Vagina (tissue), 2 donors: ENCODE measurements around the gene ZFP91. TPM values are rescaled to one million over a fixed set of nuclear protein-coding genes. Genes with fewer than 3 reads are reported as not detected.

Experiments used
- DNase-seq, 2 donors: peaks; one replicate each; pipeline ENCODE4 v3.0.0-alpha.2; 2017; ENCODE audit errors: extremely low spot score in 2 of 2
- H3K27ac ChIP-seq: fragments of 200-600 bp; sonication (generic); one replicate; pipeline ENCODE4 v1.5.1; 2019
- H3K27me3 ChIP-seq: fragments of 200-600 bp; sonication (generic); one replicate; pipeline ENCODE4 v1.5.1; 2019
- H3K36me3 ChIP-seq, 2 donors: fragments of 200-600 bp; sonication (generic); one replicate each; pipeline ENCODE4 v1.5.1; 2017 to 2019
- H3K4me1 ChIP-seq: fragments of 200-600 bp; sonication (generic); one replicate; pipeline ENCODE4 v1.5.1; 2019
- H3K4me3 ChIP-seq, 2 donors: fragments of 200-600 bp; sonication (generic); 1 replicate in 1 of 2; 2 replicates in 1 of 2; pipeline ENCODE4 v1.5.1; 2016 to 2019
- H3K9me3 ChIP-seq: fragments of 200-600 bp; sonication (generic); one replicate; pipeline ENCODE4 v1.5.1; 2019
- CTCF ChIP-seq, 3 experiments: fragments of 450-650 bp in 2 of 3; fragments of 200-600 bp in 1 of 3; sonication (generic) in 1 of 3; IDR thresholded peaks; one replicate each; pipeline ENCODE4 v1.5.1; 2017 to 2019; ENCODE audit warnings: antibody characterized with exemption in 3 of 3, mild to moderate bottlenecking in 2 of 3, moderate library complexity in 2 of 3
- POLR2A ChIP-seq, 2 donors: fragments of 450-650 bp; IDR thresholded peaks; one replicate each; pipeline ENCODE4 v1.6.1; 2017; ENCODE audit warnings: antibody characterized with exemption in 2 of 2, mild to moderate bottlenecking in 2 of 2, moderate library complexity in 2 of 2
- POLR2AphosphoS5 ChIP-seq, 2 donors: sonication (generic); formaldehyde crosslinking; IDR thresholded peaks; one replicate each; pipeline ENCODE4 v1.9.0; 2017; ENCODE audit warnings: antibody characterized with exemption in 2 of 2, mild to moderate bottlenecking in 2 of 2, low read depth in 1 of 2; ENCODE audit not compliant: insufficient read depth in 1 of 2
- intact Hi-C: fragments of 100-400 bp; cut with DNase I; formaldehyde crosslinking; loops from one replicate; pipeline ENCODE4 v1.15.1; 2023
- total RNA-seq: library from RNA; depleted of rRNA; stranded (reverse); fragments of >200 nt; gene quantifications from one replicate; pipeline ENCODE4 v1.2.3, GENCODE V29; 2016

The ZFP91 gene
- total RNA-seq, 1 donor from 2014 or later = 35.4 TPM

DNA sequence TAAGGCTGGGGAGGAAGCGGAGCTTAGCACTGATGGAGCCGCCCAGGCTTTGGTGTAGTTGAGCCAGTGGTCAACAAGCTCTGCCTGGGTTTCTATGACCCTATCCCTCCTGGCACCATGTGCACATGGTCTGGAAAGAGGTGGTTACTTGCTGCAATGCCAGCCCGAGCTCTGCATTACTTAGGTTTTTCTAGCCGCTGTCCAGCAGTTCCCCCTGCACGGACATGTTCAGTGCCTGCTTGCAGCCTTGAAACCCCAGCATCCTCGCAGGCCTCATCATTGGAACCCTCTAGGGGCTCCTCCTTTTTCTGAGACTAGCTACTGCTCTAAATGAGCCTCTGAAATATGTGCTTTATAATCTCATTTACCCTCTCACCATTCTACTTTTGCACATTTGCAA, 60.2 kb downstream of the ZFP91 start:
- Histone ChIP-seq H3K27ac (no peak overlapping the region), H3K4me3 (no peak overlapping the region), H3K4me1 (no peaks in the 10 kb centered on the region), H3K36me3 (no peaks in the 10 kb centered on the region), H3K9me3 (no peaks in the 10 kb centered on the region), H3K27me3 (no peaks in the 10 kb centered on the region)
- intact Hi-C loops = no loop called here
- no peak for DNase-seq
- TF ChIP-seq POLR2A (IDR thresholded peaks at IDR 0.05) (no peak), CTCF (IDR thresholded peaks at IDR 0.05) (no peak), POLR2AphosphoS5 (IDR thresholded peaks at IDR 0.05; ENCODE audit: insufficient read depth in 1 of 2, low read depth in 1 of 2) (no peak)

DNA sequence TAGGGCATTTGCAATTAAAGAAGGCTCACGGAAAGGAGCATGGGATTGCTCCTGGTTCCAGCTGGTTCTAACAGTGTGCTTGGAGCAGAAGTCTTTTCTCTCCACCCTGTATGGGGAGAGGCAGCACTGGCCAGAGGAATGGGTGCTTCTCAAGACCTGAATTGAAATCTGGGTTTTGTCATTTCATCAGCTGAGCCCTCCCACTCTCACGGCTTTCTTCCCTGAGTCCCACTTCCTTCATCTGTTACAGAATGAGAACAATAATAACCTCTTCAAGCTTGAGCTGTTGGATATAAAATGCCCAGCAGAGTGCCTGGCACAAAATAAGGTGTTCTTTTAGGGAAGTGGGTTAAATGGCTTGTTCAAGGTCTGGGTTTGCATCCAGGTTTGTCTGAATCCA, 60.8 kb downstream of the ZFP91 start:
- Histone ChIP-seq H3K9me3 (no peaks in the 10 kb centered on the region), H3K27ac (no peak overlapping the region), H3K4me1 (no peaks in the 10 kb centered on the region), H3K4me3 (no peak overlapping the region), H3K27me3 (no peaks in the 10 kb centered on the region), H3K36me3 (no peaks in the 10 kb centered on the region)
- DNase-seq = no peak
- intact Hi-C loops = no loop called here
- TF ChIP-seq POLR2A (IDR thresholded peaks at IDR 0.05) (no peak), CTCF (IDR thresholded peaks at IDR 0.05) (no peak), POLR2AphosphoS5 (IDR thresholded peaks at IDR 0.05; ENCODE audit: insufficient read depth in 1 of 2, low read depth in 1 of 2) (no peak)

- H3K27me3 ChIP-seq = no peaks in the 10 kb centered on the region
- H3K4me1 ChIP-seq = no peaks in the 10 kb centered on the region
- intact Hi-C loops = no loop called here
- DNase-seq = no peak
- H3K36me3 ChIP-seq = no peaks in the 10 kb centered on the region
- TF ChIP-seq POLR2A (IDR thresholded peaks at IDR 0.05) (no peak), CTCF (IDR thresholded peaks at IDR 0.05) (no peak), POLR2AphosphoS5 (IDR thresholded peaks at IDR 0.05; ENCODE audit: insufficient read depth in 1 of 2, low read depth in 1 of 2) (no peak)
- H3K9me3 ChIP-seq = no peaks in the 10 kb centered on the region
- no peak overlapping the region for H3K4me3 ChIP-seq
- no peak overlapping the region for H3K27ac ChIP-seq
Measured at GRCh38 chr11:58640386-58641023, 61.6 kb downstream of the ZFP91 start.

- no peaks in the 10 kb centered on the region for H3K36me3 ChIP-seq
- TF ChIP-seq POLR2AphosphoS5 (IDR thresholded peaks at IDR 0.05; ENCODE audit: insufficient read depth in 1 of 2, low read depth in 1 of 2) (no peak), CTCF (IDR thresholded peaks at IDR 0.05) (no peak), POLR2A (IDR thresholded peaks at IDR 0.05) (no peak)
- no peaks in the 10 kb centered on the region for H3K27me3 ChIP-seq
- no peak for DNase-seq
- H3K9me3 ChIP-seq = no peaks in the 10 kb centered on the region
- H3K4me1 ChIP-seq = no peaks in the 10 kb centered on the region
- no peak overlapping the region for H3K4me3 ChIP-seq
- no peak overlapping the region for H3K27ac ChIP-seq
- intact Hi-C loops = no loop called here
Measured at GRCh38 chr11:58641341-58641740, 62.5 kb downstream of the ZFP91 start.

DNA sequence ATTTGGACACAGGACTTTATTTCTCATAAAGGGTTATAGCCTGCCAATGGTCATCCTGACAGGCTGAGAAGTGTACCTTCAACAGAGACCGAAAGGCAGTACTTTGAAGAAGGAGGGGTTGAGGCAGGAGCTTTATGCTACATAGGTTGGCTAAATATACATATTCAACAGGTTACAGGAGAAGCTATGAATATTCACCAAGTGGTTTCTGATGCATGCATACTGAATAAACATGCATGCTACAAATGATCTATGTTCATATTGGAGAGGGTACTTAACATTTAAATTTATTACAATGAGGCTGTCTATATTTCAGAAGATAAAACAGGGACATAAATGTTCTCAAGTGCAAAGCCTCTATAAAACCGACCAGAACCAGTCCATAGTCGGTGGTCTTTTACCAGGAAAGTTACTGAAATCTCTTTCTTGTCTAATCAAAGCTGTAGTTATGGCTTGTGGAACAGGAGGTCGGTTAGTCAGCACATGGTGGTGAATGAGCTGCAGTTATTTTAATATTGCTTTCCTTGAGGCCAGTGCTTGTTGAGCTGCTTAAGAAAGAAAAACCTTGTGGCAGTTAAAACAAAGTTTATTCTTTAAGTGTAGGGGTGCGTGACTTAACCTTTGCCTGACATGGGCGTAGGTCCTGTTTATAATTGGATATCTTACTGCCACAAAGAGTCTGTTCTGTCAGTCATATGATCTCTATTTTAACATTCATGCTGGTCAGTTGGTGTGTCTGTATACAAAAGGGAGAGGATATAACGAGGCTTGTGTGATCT, 63.1 kb downstream of the ZFP91 start:
- Histone ChIP-seq H3K4me1 (no peaks in the 10 kb centered on the region), H3K4me3 (no peak overlapping the region), H3K27ac (no peak overlapping the region), H3K27me3 (no peaks in the 10 kb centered on the region), H3K9me3 (no peaks in the 10 kb centered on the region), H3K36me3 (no peaks in the 10 kb centered on the region)
- DNase-seq = no peak
- no peak for TF ChIP-seq POLR2A (IDR thresholded peaks at IDR 0.05)
- no peak for TF ChIP-seq POLR2AphosphoS5 (IDR thresholded peaks at IDR 0.05; ENCODE audit: insufficient read depth in 1 of 2, low read depth in 1 of 2)
- no peak for TF ChIP-seq CTCF (IDR thresholded peaks at IDR 0.05)
- intact Hi-C loops = no loop called here
